Neural progenitor cell (in vitro differentiated cells): ENCODE data around the gene ZNF28.
A peak's percentile ranks its signal among the peaks of the same experiment; 100 is the strongest.

Experiments used
- CTCF ChIP-seq: fragments of 200-600 bp; sonication (generic); IDR thresholded peaks from 2 replicates; pipeline ENCODE4 v1.5.1; 2017; ENCODE audit warnings: antibody characterized with exemption, mild to moderate bottlenecking
- EZH2 ChIP-seq: fragments of 200-600 bp; sonication (generic); IDR thresholded peaks from 2 replicates; pipeline ENCODE4 v1.6.1; 2017; ENCODE audit warnings: antibody characterized with exemption, mild to moderate bottlenecking, moderate library complexity

GRCh38 chr19:52786464-52787354, 34.7 kb downstream of the ZNF28 start, which contains the start of gene ZNF600:
- TF ChIP-seq EZH2 (peak; percentile 28), CTCF (peak; percentile 18)
